Stimulated activated naive CD8-positive, alpha-beta T cell treated with anti-CD3 and anti-CD28 coated beads, Interleukin-15, amount 100 ng/mL, for 72 hours (primary cell): ENCODE results near the gene STATH.
"Not testable (repeated sequence)": the region's sequence is repeated elsewhere in the genome, so short reads cannot be mapped to it uniquely, and the experiment has no call there.

Source experiments
- ATAC-seq: fragments of 150-1000 bp; cut with Tn5 transposase; 2 replicates; pipeline ENCODE4 v1.10.0; 2021; ENCODE audit warnings: mild to moderate bottlenecking, moderate library complexity
- DNase-seq, 2 donors: peaks; one replicate each; pipeline ENCODE4 v3.0.0; 2021 to 2022
- H3K27ac Mint-ChIP-seq, 2 donors: one replicate each; pipeline ENCODE4 v1.8.0; 2022; ENCODE audit warnings: mild to moderate bottlenecking in 2 of 2, mixed read lengths in 2 of 2, moderate library complexity in 2 of 2
- H3K27me3 Mint-ChIP-seq: one replicate; pipeline ENCODE4 v1.8.0; 2022; ENCODE audit warnings: mixed read lengths
- H3K4me1 Mint-ChIP-seq: one replicate; pipeline ENCODE4 v1.8.0; 2022; ENCODE audit warnings: mild to moderate bottlenecking, mixed read lengths
- H3K4me3 Mint-ChIP-seq, 2 donors: one replicate each; pipeline ENCODE4 v1.8.0; 2022; ENCODE audit warnings: mild to moderate bottlenecking in 2 of 2, mixed read lengths in 2 of 2, moderate library complexity in 1 of 2
- H3K9me3 Mint-ChIP-seq, 2 donors: one replicate each; pipeline ENCODE4 v1.8.0; 2022; ENCODE audit warnings: mixed read lengths in 2 of 2

Gene STATH

GRCh38 chr4:69995526-69996016, at the start of gene STATH:
TSS of gene STATH (plus strand) at chr4:69995966. CDS start at chr4:69998438, 2,472 bp downstream.
- Mint-ChIP-seq H3K27me3 (no peaks in the 10 kb centered on the region), H3K27ac (no peak within 1 kb of the TSS), H3K9me3 (peaks cover 0 to 4% of the 10 kb centered on the region in 2 donors), H3K4me1 (no peaks in the 10 kb centered on the region), H3K4me3 (no peak within 1 kb of the TSS)
- ATAC-seq (no peak), DNase-seq (no peak)

GRCh38 chr4:69951602-69952001, 44.2 kb upstream of the STATH start:
- Mint-ChIP-seq H3K4me1 (no peaks in the 10 kb centered on the region), H3K27me3 (peaks cover 12% of the 10 kb centered on the region), H3K4me3 (no peak overlapping the region), H3K9me3 (peaks cover 0 to 9% of the 10 kb centered on the region in 2 donors), H3K27ac (no peak overlapping the region)
- DNase-seq, result no peak
- ATAC-seq, result no peak

GRCh38 chr4:69957209-69957608, 38.6 kb upstream of the STATH start:
- Mint-ChIP-seq H3K4me1 (no peaks in the 10 kb centered on the region), H3K27ac (no peak overlapping the region), H3K4me3 (no peak overlapping the region), H3K9me3 (no peaks in the 10 kb centered on the region), H3K27me3 (peaks cover 12% of the 10 kb centered on the region)
- ATAC-seq (peak; percentile 20), DNase-seq (no peak)

GRCh38 chr4:69965628-69966027, 30.1 kb upstream of the STATH start, which contains the start of gene CSN2:
TSS of gene CSN2 (minus strand) at chr4:69965728. CDS start at chr4:69960995, 4,733 bp downstream.
- ATAC-seq, result no peak
- H3K4me1 Mint-ChIP-seq, result no peaks in the 10 kb centered on the region
- H3K27me3 Mint-ChIP-seq, result no peaks in the 10 kb centered on the region

GRCh38 chr4:69970071-69970470, 25.7 kb upstream of the STATH start:
- H3K4me3 Mint-ChIP-seq, result no peak overlapping the region
- no peaks in the 10 kb centered on the region for H3K4me1 Mint-ChIP-seq
- ATAC-seq (no peak), DNase-seq (no peak)
- no peaks in the 10 kb centered on the region for H3K9me3 Mint-ChIP-seq
- H3K27ac Mint-ChIP-seq, result no peak overlapping the region
- H3K27me3 Mint-ChIP-seq, result no peaks in the 10 kb centered on the region

More at GRCh38 chr4:69965628-69966027, 30.1 kb upstream of the STATH start, which contains the start of gene CSN2:
- Mint-ChIP-seq H3K9me3 (no peaks in the 10 kb centered on the region), H3K4me3 (no peak within 1 kb of the TSS), H3K27ac (no peak within 1 kb of the TSS)
- no peak for DNase-seq

- no peak overlapping the region for H3K4me3 Mint-ChIP-seq
Observed at GRCh38 chr4:69974631-69975030, 21.1 kb upstream of the STATH start.

GRCh38 chr4:69977582-69977981, 18.2 kb upstream of the STATH start:
- DNase-seq (no peak), ATAC-seq (no peak)
- Mint-ChIP-seq H3K27me3 (no peaks in the 10 kb centered on the region), H3K4me3 (no peak overlapping the region), H3K27ac (no peak overlapping the region), H3K9me3 (no peaks in the 10 kb centered on the region), H3K4me1 (no peaks in the 10 kb centered on the region)

More at GRCh38 chr4:69974631-69975030, 21.1 kb upstream of the STATH start:
- no peaks in the 10 kb centered on the region for H3K27me3 Mint-ChIP-seq
- H3K27ac Mint-ChIP-seq, result no peak overlapping the region
- DNase-seq (no peak), ATAC-seq (no peak)
- H3K9me3 Mint-ChIP-seq, result no peaks in the 10 kb centered on the region
- no peaks in the 10 kb centered on the region for H3K4me1 Mint-ChIP-seq

- no peaks in the 10 kb centered on the region for H3K9me3 Mint-ChIP-seq
- no peak overlapping the region for H3K4me3 Mint-ChIP-seq
- H3K27ac Mint-ChIP-seq, result no peak overlapping the region
- no peak for DNase-seq
- ATAC-seq, result no peak
- H3K27me3 Mint-ChIP-seq, result no peaks in the 10 kb centered on the region
- H3K4me1 Mint-ChIP-seq, result no peaks in the 10 kb centered on the region
Observed at GRCh38 chr4:69984030-69984443, 11.7 kb upstream of the STATH start.

GRCh38 chr4:69986663-69987062, 9.1 kb upstream of the STATH start:
- Mint-ChIP-seq H3K27ac (no peak overlapping the region), H3K4me3 (no peak overlapping the region)

GRCh38 chr4:69991016-69991415, 4.8 kb upstream of the STATH start:
- H3K4me3 Mint-ChIP-seq, result no peak overlapping the region
- H3K4me1 Mint-ChIP-seq, result no peaks in the 10 kb centered on the region
- H3K27me3 Mint-ChIP-seq, result no peaks in the 10 kb centered on the region
- H3K9me3 Mint-ChIP-seq, result peaks cover 0 to 4% of the 10 kb centered on the region in 2 donors
- no peak overlapping the region for H3K27ac Mint-ChIP-seq
- no peak for ATAC-seq
- DNase-seq, result no peak

More at GRCh38 chr4:69986663-69987062, 9.1 kb upstream of the STATH start:
- ATAC-seq (no peak), DNase-seq (no peak)
- Mint-ChIP-seq H3K9me3 (no peaks in the 10 kb centered on the region), H3K27me3 (no peaks in the 10 kb centered on the region), H3K4me1 (no peaks in the 10 kb centered on the region)

GRCh38 chr4:69994782-69995181, 984 bp upstream of the STATH start:
- DNase-seq (no peak), ATAC-seq (no peak)
- Mint-ChIP-seq H3K9me3 (peaks cover 0 to 4% of the 10 kb centered on the region in 2 donors), H3K27me3 (no peaks in the 10 kb centered on the region), H3K4me1 (no peaks in the 10 kb centered on the region), H3K4me3 (no peak overlapping the region), H3K27ac (no peak overlapping the region)

- no peaks in the 10 kb centered on the region for H3K27me3 Mint-ChIP-seq
- H3K9me3 Mint-ChIP-seq, result no peaks in the 10 kb centered on the region
- H3K4me1 Mint-ChIP-seq, result no peaks in the 10 kb centered on the region
- DNase-seq, result no peak
- no peak overlapping the region for H3K4me3 Mint-ChIP-seq
- no peak for ATAC-seq
- no peak overlapping the region for H3K27ac Mint-ChIP-seq
Observed at GRCh38 chr4:69999420-69999819, 3.7 kb downstream of the STATH start.

GRCh38 chr4:70000711-70001110, 4.9 kb downstream of the STATH start:
- DNase-seq (no peak), ATAC-seq (no peak)
- Mint-ChIP-seq H3K4me1 (no peaks in the 10 kb centered on the region), H3K27ac (no peak overlapping the region), H3K4me3 (no peak overlapping the region), H3K9me3 (no peaks in the 10 kb centered on the region), H3K27me3 (no peaks in the 10 kb centered on the region)

- H3K4me3 Mint-ChIP-seq, result no peak overlapping the region
- no peak overlapping the region for H3K27ac Mint-ChIP-seq
- ATAC-seq (no peak), DNase-seq (no peak)
- no peaks in the 10 kb centered on the region for H3K9me3 Mint-ChIP-seq
- H3K4me1 Mint-ChIP-seq, result no peaks in the 10 kb centered on the region
- H3K27me3 Mint-ChIP-seq, result no peaks in the 10 kb centered on the region
Observed at GRCh38 chr4:70002507-70002906, 6.7 kb downstream of the STATH start.

GRCh38 chr4:70008771-70009170, 13.0 kb downstream of the STATH start:
- ATAC-seq (no peak), DNase-seq (no peak)
- Mint-ChIP-seq H3K27me3 (no peaks in the 10 kb centered on the region), H3K9me3 (peaks cover 0 to 5% of the 10 kb centered on the region in 2 donors), H3K27ac (no peak overlapping the region), H3K4me1 (no peaks in the 10 kb centered on the region), H3K4me3 (no peak overlapping the region)

- not testable (repeated sequence) for H3K27me3 Mint-ChIP-seq, H3K27ac Mint-ChIP-seq, DNase-seq
Observed at GRCh38 chr4:70019006-70019405, 23.2 kb downstream of the STATH start.

GRCh38 chr4:70023218-70023617, 27.5 kb downstream of the STATH start:
- Mint-ChIP-seq H3K27ac (peak overlapping the region in 1 of 2 donors; percentile 3), H3K27me3 (no peaks in the 10 kb centered on the region), H3K9me3 (no peaks in the 10 kb centered on the region), H3K4me1 (no peaks in the 10 kb centered on the region), H3K4me3 (no peak overlapping the region)
- DNase-seq (no peak), ATAC-seq (no peak)

More at GRCh38 chr4:70019006-70019405, 23.2 kb downstream of the STATH start:
- ATAC-seq, H3K4me3 Mint-ChIP-seq, H3K4me1 Mint-ChIP-seq, H3K9me3 Mint-ChIP-seq: not testable (repeated sequence)
